Astrocyte of the cerebellum (primary cell): ENCODE results near the gene PLEKHA8.
A peak's percentile ranks its signal among the peaks of the same experiment; 100 is the strongest.

Experiments
- DNase-seq: peaks from one replicate; pipeline ENCODE4 v3.0.0-alpha.2; 2011; ENCODE audit warnings: low read depth
- H3K4me3 ChIP-seq: 2 replicates; pipeline ENCODE4 v1.5.1; 2011; ENCODE audit warnings: mild to moderate bottlenecking, low read depth, low read length, moderate library complexity
- in situ Hi-C: cut with HindIII; loops from 2 replicates; pipeline ENCODE4 v1.10.0; 2017; ENCODE audit warnings: low sequenced_read_pairs
- TF ChIP-seq, protein P1 (sequence below): IDR thresholded peaks from 2 replicates; pipeline ENCODE4 v1.5.1; 2012; ENCODE audit warnings: low read length, low read depth, moderate library complexity, mild to moderate bottlenecking; ENCODE audit errors: missing control alignments

PLEKHA8 gene

DNA sequence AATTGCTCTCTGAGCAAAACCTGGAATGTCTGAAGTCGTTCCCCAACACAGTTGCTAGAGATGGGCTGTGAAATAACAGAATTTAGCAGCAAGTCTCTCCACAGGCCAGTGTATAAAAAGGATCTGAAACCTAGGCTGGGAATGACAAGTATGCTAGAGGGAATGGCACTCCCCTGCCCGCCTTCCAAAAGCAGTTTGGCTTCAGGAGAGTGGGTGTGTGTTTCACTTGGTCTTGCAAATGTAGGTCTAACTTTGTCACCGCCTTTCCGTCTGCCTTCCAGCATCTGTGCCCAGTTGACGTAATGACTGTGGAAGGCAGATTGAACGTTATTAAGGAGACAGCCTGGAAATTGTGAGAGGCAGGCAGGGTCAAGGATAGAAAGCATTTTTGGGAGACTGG lies 88.6 kb downstream of the PLEKHA8 start:
- TF ChIP-seq, protein P1, sequence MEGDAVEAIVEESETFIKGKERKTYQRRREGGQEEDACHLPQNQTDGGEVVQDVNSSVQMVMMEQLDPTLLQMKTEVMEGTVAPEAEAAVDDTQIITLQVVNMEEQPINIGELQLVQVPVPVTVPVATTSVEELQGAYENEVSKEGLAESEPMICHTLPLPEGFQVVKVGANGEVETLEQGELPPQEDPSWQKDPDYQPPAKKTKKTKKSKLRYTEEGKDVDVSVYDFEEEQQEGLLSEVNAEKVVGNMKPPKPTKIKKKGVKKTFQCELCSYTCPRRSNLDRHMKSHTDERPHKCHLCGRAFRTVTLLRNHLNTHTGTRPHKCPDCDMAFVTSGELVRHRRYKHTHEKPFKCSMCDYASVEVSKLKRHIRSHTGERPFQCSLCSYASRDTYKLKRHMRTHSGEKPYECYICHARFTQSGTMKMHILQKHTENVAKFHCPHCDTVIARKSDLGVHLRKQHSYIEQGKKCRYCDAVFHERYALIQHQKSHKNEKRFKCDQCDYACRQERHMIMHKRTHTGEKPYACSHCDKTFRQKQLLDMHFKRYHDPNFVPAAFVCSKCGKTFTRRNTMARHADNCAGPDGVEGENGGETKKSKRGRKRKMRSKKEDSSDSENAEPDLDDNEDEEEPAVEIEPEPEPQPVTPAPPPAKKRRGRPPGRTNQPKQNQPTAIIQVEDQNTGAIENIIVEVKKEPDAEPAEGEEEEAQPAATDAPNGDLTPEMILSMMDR, result no peak
- no peak overlapping the region for H3K4me3 ChIP-seq
- no peak for DNase-seq
- in situ Hi-C loops, result no loop called here

- DNase-seq, result no peak
- TF ChIP-seq, protein P1, result no peak
- H3K4me3 ChIP-seq, result no peak overlapping the region
- in situ Hi-C loops, result no loop called here
Measured at GRCh38 chr7:30117896-30118295, 89.7 kb downstream of the PLEKHA8 start.

DNA sequence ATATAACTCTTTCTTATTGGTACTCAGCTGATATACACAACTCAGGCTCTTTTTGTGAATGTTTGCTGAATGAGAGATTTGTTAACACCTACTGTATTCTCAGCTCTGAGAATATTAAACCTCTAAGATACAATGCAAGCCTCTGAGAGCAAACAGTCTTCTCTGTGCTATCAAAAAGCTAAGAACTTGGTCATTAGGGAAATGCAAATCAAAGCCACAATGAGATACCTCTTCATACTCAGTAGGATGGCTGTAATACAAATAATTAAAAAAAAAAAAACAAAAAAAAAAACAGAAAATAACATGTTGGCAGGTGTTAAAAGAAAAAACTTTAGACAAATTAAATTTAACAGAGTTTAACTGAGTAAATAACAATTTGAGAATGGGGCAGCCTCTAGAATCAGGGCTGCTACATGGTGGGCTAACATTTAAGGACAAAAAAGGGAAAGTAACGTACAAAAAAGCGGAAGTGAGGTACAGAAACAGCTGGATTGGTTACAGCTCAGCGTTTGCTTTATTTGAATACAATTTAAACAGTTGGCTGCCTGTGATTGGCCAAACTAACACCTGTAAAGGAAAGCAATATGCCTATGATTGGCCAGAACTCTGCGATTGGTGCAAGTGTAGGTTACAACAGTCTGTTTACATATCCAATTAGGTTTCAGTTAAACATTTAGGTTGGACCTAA lies 91.8 kb downstream of the PLEKHA8 start:
- TF ChIP-seq, protein P1, result no peak
- no peak overlapping the region for H3K4me3 ChIP-seq
- in situ Hi-C loops, result no loop called here
- no peak for DNase-seq

DNA sequence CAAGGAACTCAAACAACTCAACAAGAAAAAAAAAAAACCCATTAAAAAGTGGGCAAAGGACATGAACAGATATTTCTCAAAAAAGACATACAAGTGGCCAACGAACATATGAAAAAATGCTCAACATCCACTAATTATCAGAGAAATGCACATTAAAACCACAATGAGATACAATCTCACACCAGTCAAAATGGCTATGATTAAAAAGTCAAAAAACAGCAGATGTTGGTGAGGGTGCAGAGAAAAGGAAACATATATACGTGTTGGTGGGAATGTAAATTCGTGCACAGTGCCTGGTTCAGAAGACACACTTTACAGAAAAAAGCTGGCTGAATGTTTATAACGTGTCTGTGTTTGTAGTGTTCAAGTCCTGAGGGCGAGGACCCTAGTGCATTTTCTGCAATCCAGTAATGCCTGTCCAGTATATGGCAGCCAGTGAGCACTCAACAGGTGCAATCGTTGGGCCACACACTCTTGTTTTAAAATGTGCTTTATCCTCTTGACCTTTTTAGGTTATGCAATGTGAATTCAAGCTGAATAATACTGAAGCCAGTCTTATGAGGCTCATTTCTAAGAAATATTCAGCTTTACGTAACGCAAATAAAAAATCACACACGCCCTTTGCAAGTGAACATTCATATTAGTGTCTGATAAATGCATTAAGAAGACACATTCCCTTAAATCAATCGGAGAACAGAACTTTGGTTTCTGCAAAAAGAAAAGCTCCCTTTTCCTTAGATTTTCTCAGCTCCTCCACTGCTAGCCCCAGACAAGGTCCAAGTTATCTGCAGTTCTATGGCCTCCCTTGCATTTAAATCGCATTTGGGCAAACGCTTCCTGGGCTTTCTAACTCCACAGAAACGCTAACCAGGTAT lies 105.8 kb downstream of the PLEKHA8 start:
- TF ChIP-seq, protein P1, result no peak
- in situ Hi-C loops, result loop anchor here (25.0 kb wide), 1 partner anchor 428 kb away; no protein-coding TSS in a partner anchor
- no peak for DNase-seq
- peak overlapping the region; percentile 87 for H3K4me3 ChIP-seq

DNA sequence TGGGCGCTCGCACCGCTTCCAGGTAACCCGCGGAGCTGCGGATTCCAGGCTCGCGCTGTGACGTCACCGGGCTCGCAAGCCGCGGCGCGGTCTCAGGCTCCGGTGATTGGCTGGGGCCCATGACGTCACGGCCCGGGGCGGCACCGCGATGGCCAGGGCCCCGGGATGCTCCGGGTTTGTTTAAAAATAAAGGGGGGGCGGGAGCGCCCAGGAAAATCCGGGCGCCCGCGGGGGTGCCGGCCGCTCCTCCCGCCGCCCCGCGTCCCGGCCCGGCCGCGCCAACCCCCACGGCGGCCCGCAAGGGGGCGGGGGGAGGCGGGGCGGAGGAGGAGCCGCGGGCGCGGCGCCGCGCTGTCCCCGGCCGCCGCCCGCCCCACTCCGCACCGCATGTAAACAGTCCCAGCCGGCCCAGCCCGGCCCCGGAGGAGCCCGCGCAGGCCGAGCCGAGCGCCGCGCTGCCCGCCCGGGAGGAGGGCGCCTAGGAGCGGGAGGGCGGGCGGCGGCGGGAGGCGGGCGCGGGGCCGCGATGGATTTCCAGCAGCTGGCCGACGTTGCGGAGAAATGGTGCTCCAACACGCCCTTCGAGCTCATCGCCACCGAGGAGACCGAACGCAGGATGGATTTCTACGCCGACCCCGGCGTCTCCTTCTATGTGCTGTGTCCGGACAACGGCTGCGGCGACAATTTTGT lies 106.5 kb downstream of the PLEKHA8 start, which contains the start of gene MTURN:
Gene MTURN, plus strand, starts transcription at position 376 of the 690 bp plus-strand sequence. Its CDS starts 151 bp downstream, at position 527.
- in situ Hi-C loops, result loop anchor here (25.0 kb wide), 1 partner anchor 428 kb away; no protein-coding TSS in a partner anchor
- H3K4me3 ChIP-seq, result peak within 1 kb of the TSS; percentile 87
- TF ChIP-seq, protein P1, result no peak
- peak; percentile 46 for DNase-seq
